Kidney glomerular epithelial cell (primary cell): ENCODE measurements around the gene BTBD17.
"Not testable (repeated sequence)": the region's sequence is repeated elsewhere in the genome, so short reads cannot be mapped to it uniquely, and the experiment has no call there.

Source experiments
- DNase-seq: peaks from one replicate; lab custom pipeline; 2025; lab: John Stamatoyannopoulos, UW

The BTBD17 gene

GRCh38 chr17:74361230-74362068 is at the start of gene BTBD17:
Gene BTBD17 (minus strand): TSS chr17:74361868. CDS start chr17:74361819, 49 bp downstream.
- peak; percentile 5 for DNase-seq

- no peak for DNase-seq
These were observed 48.4 kb upstream of the BTBD17 start for GRCh38 chr17:74410001-74410443.

GRCh38 chr17:74408815-74409214 is 47.1 kb upstream of the BTBD17 start:
- DNase-seq, result no peak

- DNase-seq, result no peak
These were observed 46.6 kb upstream of the BTBD17 start for GRCh38 chr17:74408262-74408661.

GRCh38 chr17:74407384-74407783 is 45.7 kb upstream of the BTBD17 start:
- DNase-seq, result no peak

- DNase-seq, result not testable (repeated sequence)
These were observed 43.6 kb upstream of the BTBD17 start for GRCh38 chr17:74405311-74405710.

GRCh38 chr17:74404789-74405188 is 43.1 kb upstream of the BTBD17 start:
- DNase-seq, result no peak

- no peak for DNase-seq
These were observed 42.5 kb upstream of the BTBD17 start for GRCh38 chr17:74404218-74404617.

- no peak for DNase-seq
These were observed 42.0 kb upstream of the BTBD17 start for GRCh38 chr17:74403512-74404137.

GRCh38 chr17:74402048-74402447 is 40.4 kb upstream of the BTBD17 start:
- no peak for DNase-seq

GRCh38 chr17:74396567-74396966 is 34.9 kb upstream of the BTBD17 start:
- no peak for DNase-seq

- no peak for DNase-seq
These were observed 33.3 kb upstream of the BTBD17 start for GRCh38 chr17:74394977-74395376.

GRCh38 chr17:74394275-74394950 is 32.7 kb upstream of the BTBD17 start:
- no peak for DNase-seq

GRCh38 chr17:74393346-74393942 is 31.8 kb upstream of the BTBD17 start:
- DNase-seq, result no peak

GRCh38 chr17:74392848-74393247 is 31.2 kb upstream of the BTBD17 start:
- no peak for DNase-seq

GRCh38 chr17:74391771-74392170 is 30.1 kb upstream of the BTBD17 start:
- DNase-seq, result no peak

- no peak for DNase-seq
These were observed 29.3 kb upstream of the BTBD17 start for GRCh38 chr17:74390680-74391653.

GRCh38 chr17:74389937-74390679 is 28.4 kb upstream of the BTBD17 start:
- DNase-seq, result no peak

- DNase-seq, result no peak
These were observed 27.6 kb upstream of the BTBD17 start for GRCh38 chr17:74389084-74389753.
